Caco-2 (cell line): Measurements from ENCODE around the gene ADGRF1. TPM values are rescaled to one million over a fixed set of nuclear protein-coding genes. Genes with fewer than 3 reads are reported as not detected.

Experiments used
- BruUV-seq: library from RNA; stranded (reverse); fragments of 400-500 nt; replicated peaks from 2 replicates; lab custom pipeline; 2021; lab: Mats Ljungman, UMichigan
- CTCF ChIA-PET: fragments of 300-600 bp; sonication (Branson Sonifier 250); formaldehyde crosslinking; loops from one replicate; lab custom pipeline; 2022; ENCODE audit warnings: antibody characterized with exemption; lab: Charles Lee
- POLR2A ChIA-PET: fragments of 300-600 bp; sonication (Branson Sonifier 250); formaldehyde crosslinking; loops from one replicate; lab custom pipeline; 2022; ENCODE audit warnings: antibody characterized with exemption; lab: Charles Lee
- DNase-seq, 2 experiments: peaks; one replicate each; pipeline versions ENCODE4 v3.0.0 to v3.0.0-alpha.2; 2020 to 2022
- H3K27me3 ChIP-seq: replicated peaks from 2 replicates; pipeline ENCODE4 v1.6.0; 2011; ENCODE audit warnings: low read length; ENCODE audit not compliant: control insufficient read depth, insufficient read depth
- H3K36me3 ChIP-seq: 2 replicates; pipeline ENCODE4 v1.5.1; 2011; ENCODE audit warnings: low read length; ENCODE audit not compliant: control insufficient read depth, insufficient read depth
- H3K4me1 ChIP-seq: fragments of 250-450 bp; sonication (Bioruptor Pico); 2 replicates; pipeline ENCODE4 v1.5.1; 2020; ENCODE audit warnings: mild to moderate bottlenecking
- H3K4me3 ChIP-seq: 2 replicates; pipeline ENCODE4 v1.5.1; 2011; ENCODE audit warnings: low read depth, mild to moderate bottlenecking, control low read depth, low read length
- H3K9me3 ChIP-seq: fragments of 250-450 bp; sonication (Bioruptor Pico); 2 replicates; pipeline ENCODE4 v1.5.1; 2020; ENCODE audit warnings: mild to moderate bottlenecking, moderate library complexity
- H3K27ac Mint-ChIP-seq: one replicate; pipeline ENCODE4 v1.8.0; 2022; ENCODE audit warnings: mixed read lengths; ENCODE audit not compliant: unreplicated experiment
- H3K27me3 Mint-ChIP-seq: one replicate; pipeline ENCODE4 v1.8.0; 2022; ENCODE audit warnings: mixed read lengths; ENCODE audit not compliant: insufficient read depth, unreplicated experiment
- H3K36me3 Mint-ChIP-seq: one replicate; pipeline ENCODE4 v1.8.0; 2022; ENCODE audit warnings: mild to moderate bottlenecking, mixed read lengths; ENCODE audit not compliant: insufficient read depth, unreplicated experiment
- H3K4me1 Mint-ChIP-seq: one replicate; pipeline ENCODE4 v1.8.0; 2022; ENCODE audit warnings: low read depth, mixed read lengths; ENCODE audit not compliant: unreplicated experiment
- H3K4me3 Mint-ChIP-seq: one replicate; pipeline ENCODE4 v1.8.0; 2022; ENCODE audit warnings: mild to moderate bottlenecking, moderate library complexity, mixed read lengths; ENCODE audit not compliant: unreplicated experiment
- H3K9me3 Mint-ChIP-seq: one replicate; pipeline ENCODE4 v1.8.0; 2022; ENCODE audit warnings: mixed read lengths; ENCODE audit not compliant: unreplicated experiment
- intact Hi-C: fragments of 100-400 bp; cut with micrococcal nuclease; formaldehyde crosslinking; loops from one replicate; pipeline ENCODE4 v1.10.0; 2022; ENCODE audit not compliant: unreplicated experiment
- total RNA-seq: library from RNA; stranded (reverse); gene quantifications from 2 replicates; pipeline ENCODE4 v1.2.3, GENCODE V29; 2022
- TF ChIP-seq, protein P1 (sequence below), 2 experiments: fragments of 200-600 bp in 1 of 2; IDR thresholded peaks; 1 replicate in 1 of 2; 2 replicates in 1 of 2; pipeline versions ENCODE4 v1.5.1 to v1.8.0; 2011 to 2022; ENCODE audit warnings: antibody characterized with exemption in 1 of 2, control low read depth in 1 of 2, inconsistent platforms in 1 of 2, low read depth in 1 of 2, low read length in 1 of 2, mild to moderate bottlenecking in 1 of 2, moderate library complexity in 1 of 2; ENCODE audit not compliant: insufficient read depth in 1 of 2, severe bottlenecking in 1 of 2, unreplicated experiment in 1 of 2

The ADGRF1 gene
- total RNA-seq, 1 experiment from 2014 or later: 0.52 TPM

DNA sequence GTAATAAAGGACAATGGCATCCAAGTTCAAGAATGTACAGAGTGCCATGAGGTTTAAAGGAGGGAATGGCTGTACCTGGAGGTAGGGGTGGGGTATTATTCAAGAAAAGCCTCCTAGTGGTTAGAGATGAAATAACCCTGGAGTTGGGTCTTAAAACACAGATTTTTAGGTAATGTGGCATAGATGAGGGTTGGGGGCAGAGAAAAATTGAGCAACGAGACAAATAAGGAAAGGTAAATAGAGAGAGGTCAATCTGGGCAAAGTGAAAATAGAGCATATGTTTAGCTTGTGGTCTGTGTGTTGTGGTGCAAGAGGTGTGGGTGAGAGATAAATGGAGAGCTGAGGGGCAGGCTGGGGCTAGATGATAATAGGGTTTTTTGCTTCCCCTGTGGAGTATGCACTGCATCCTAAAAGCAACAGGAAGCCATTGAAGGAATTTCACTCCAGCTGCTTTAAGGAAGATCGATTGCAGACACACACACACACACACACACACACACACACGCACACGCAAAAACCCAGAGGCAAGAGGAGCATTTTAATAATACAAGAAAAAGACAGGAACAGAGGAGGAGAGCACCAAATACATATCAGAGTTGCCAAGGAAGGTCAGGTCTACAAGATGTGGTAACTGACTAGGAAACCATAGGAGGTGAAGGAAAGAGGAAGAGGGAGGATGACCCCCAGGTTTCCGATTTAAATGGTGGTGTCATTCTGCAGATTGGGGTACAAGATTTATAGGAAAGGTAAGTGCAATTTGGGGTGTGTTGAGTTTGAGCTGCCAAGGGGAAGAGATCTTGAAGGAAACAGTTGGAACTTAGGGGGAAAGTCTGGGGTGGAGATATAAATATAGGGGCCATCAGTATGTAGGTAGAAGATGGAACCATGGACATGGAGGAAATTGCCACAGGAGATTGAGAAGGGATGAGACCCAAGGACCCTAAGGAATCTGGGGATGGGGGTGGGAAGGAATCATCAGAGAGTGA, 31.3 kb upstream of the ADGRF1 start:
- intact Hi-C loops: no loop called here

DNA sequence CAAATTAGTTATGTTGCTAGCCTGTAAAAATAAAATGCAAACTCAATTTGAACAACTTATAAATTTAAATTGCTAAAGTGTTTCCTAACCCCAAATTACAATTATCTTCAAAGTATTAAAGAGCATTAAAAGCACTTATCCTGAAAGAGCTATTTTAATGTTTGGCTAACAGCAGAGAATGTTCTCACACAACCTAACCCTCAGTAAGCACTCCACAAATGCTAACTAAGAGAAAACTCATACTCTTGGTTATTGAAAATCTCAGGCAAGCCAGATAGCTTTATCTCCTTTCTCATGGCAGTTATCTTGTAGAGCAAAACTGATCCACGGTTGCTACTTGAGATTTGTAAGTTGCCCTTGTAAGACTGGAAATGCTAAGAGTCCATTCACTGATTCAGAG, 30.5 kb upstream of the ADGRF1 start:
- BruUV-seq: no TSS peak

More for the DNA sequence above, 31.3 kb upstream of the ADGRF1 start:
- Mint-ChIP-seq H3K27ac (no peak overlapping the region), H3K4me3 (no peak overlapping the region), H3K9me3 (no peaks in the 10 kb centered on the region), H3K36me3 (no peaks in the 10 kb centered on the region), H3K27me3 (no peaks in the 10 kb centered on the region), H3K4me1 (peaks cover 6% of the 10 kb centered on the region)
- ChIA-PET POLR2A (no interaction called here), CTCF (interaction anchor here (0.6 to 0.7 kb wide), 2 partner anchors 27 to 42 kb away, joined by 3 read pairs; no protein-coding TSS in a partner anchor)
- peak in 1 of 2 experiments; percentile 20 for DNase-seq
- Histone ChIP-seq H3K27me3 (no peaks in the 10 kb centered on the region), H3K4me1 (peaks cover 9% of the 10 kb centered on the region; the same call in 1 of the 2 replicates), H3K9me3 (no peaks in the 10 kb centered on the region), H3K4me3 (no peak overlapping the region), H3K36me3 (no peaks in the 10 kb centered on the region)
- BruUV-seq: no TSS peak
- TF ChIP-seq, protein P1, sequence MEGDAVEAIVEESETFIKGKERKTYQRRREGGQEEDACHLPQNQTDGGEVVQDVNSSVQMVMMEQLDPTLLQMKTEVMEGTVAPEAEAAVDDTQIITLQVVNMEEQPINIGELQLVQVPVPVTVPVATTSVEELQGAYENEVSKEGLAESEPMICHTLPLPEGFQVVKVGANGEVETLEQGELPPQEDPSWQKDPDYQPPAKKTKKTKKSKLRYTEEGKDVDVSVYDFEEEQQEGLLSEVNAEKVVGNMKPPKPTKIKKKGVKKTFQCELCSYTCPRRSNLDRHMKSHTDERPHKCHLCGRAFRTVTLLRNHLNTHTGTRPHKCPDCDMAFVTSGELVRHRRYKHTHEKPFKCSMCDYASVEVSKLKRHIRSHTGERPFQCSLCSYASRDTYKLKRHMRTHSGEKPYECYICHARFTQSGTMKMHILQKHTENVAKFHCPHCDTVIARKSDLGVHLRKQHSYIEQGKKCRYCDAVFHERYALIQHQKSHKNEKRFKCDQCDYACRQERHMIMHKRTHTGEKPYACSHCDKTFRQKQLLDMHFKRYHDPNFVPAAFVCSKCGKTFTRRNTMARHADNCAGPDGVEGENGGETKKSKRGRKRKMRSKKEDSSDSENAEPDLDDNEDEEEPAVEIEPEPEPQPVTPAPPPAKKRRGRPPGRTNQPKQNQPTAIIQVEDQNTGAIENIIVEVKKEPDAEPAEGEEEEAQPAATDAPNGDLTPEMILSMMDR (IDR thresholded peaks at IDR 0.05; ENCODE audit: insufficient read depth in 1 of 2, low read depth in 1 of 2, low read length in 1 of 2, severe bottlenecking in 1 of 2, unreplicated experiment in 1 of 2): peak; percentile 16 to 39

DNA sequence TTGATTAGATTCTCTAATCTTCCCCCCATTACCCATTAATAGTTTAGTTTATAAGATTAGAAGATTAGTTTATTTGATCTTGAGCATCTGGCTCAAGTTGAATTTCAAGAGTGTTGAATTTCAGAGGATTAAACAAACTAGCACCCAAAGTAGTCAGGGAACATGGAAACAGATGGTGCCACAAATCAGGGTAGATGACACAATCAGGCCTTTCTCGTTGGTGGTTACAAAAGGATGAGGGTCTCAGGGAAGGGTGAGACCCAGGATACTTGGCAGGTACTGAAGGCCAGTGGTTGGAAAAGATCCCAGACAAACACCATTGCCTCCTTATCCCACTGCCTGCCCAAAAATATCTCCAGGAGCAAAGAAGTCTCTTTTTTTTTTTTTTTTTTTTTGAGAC, 29.5 kb upstream of the ADGRF1 start:
- Histone ChIP-seq H3K4me1 (peaks cover 9% of the 10 kb centered on the region; the same call in 1 of the 2 replicates), H3K9me3 (no peaks in the 10 kb centered on the region), H3K36me3 (no peaks in the 10 kb centered on the region), H3K27me3 (no peaks in the 10 kb centered on the region), H3K4me3 (no peak overlapping the region)
- intact Hi-C loops: no loop called here
- Mint-ChIP-seq H3K4me3 (no peak overlapping the region), H3K27ac (no peak overlapping the region), H3K9me3 (no peaks in the 10 kb centered on the region), H3K36me3 (no peaks in the 10 kb centered on the region), H3K27me3 (no peaks in the 10 kb centered on the region), H3K4me1 (peaks cover 6% of the 10 kb centered on the region)
- no TSS peak for BruUV-seq
- no peak for DNase-seq
- ChIA-PET POLR2A (no interaction called here), CTCF (no interaction called here)
- TF ChIP-seq, protein P1 (IDR thresholded peaks at IDR 0.05; ENCODE audit: insufficient read depth in 1 of 2, low read depth in 1 of 2, low read length in 1 of 2, severe bottlenecking in 1 of 2, unreplicated experiment in 1 of 2): no peak

More for the DNA sequence above, 30.5 kb upstream of the ADGRF1 start:
- no peaks in the 10 kb centered on the region for H3K27me3 ChIP-seq
- H3K9me3 ChIP-seq: no peaks in the 10 kb centered on the region
- no peaks in the 10 kb centered on the region for H3K36me3 ChIP-seq
- DNase-seq: no peak
- Mint-ChIP-seq H3K4me3 (no peak overlapping the region), H3K27me3 (no peaks in the 10 kb centered on the region), H3K36me3 (no peaks in the 10 kb centered on the region), H3K9me3 (no peaks in the 10 kb centered on the region), H3K27ac (no peak overlapping the region), H3K4me1 (peaks cover 6% of the 10 kb centered on the region)
- H3K4me3 ChIP-seq: no peak overlapping the region
- intact Hi-C loops: no loop called here
- peaks cover 9% of the 10 kb centered on the region; the same call in 1 of the 2 replicates for H3K4me1 ChIP-seq
- TF ChIP-seq, protein P1 (IDR thresholded peaks at IDR 0.05; ENCODE audit: insufficient read depth in 1 of 2, low read depth in 1 of 2, low read length in 1 of 2, severe bottlenecking in 1 of 2, unreplicated experiment in 1 of 2): no peak
- ChIA-PET CTCF (interaction anchor here (0.7 kb wide), 1 partner anchor 41 kb away, joined by 3 read pairs; no protein-coding TSS in a partner anchor), POLR2A (no interaction called here)
